GM12801 (cell line): ENCODE results near the gene LRP4.

ENCODE experiments used
- CTCF ChIP-seq: IDR thresholded peaks from one replicate; pipeline ENCODE4 v1.5.1; 2011; ENCODE audit warnings: control low read depth; ENCODE audit not compliant: insufficient read length; ENCODE audit errors: extremely low read depth

The LRP4 gene

GRCh38 chr11:46868912-46869311 is 49.4 kb downstream of the LRP4 start:
- TF ChIP-seq CTCF, result no peak

GRCh38 chr11:46865340-46865739 is 53.0 kb downstream of the LRP4 start:
- TF ChIP-seq CTCF, result no peak

- TF ChIP-seq CTCF, result no peak
These were observed 58.1 kb downstream of the LRP4 start for GRCh38 chr11:46860218-46860617.

GRCh38 chr11:46858920-46859546 is 59.3 kb downstream of the LRP4 start:
- TF ChIP-seq CTCF, result no peak

- no peak for TF ChIP-seq CTCF
These were observed 60.7 kb downstream of the LRP4 start for GRCh38 chr11:46857666-46858065.

- no peak for TF ChIP-seq CTCF
These were observed 61.6 kb downstream of the LRP4 start for GRCh38 chr11:46856605-46857343.

GRCh38 chr11:46855863-46856262 is 62.5 kb downstream of the LRP4 start:
- TF ChIP-seq CTCF, result no peak
